ENCODE measurements around the gene HNRNPR.

GRCh38 chr1:23288201-23288600 lies 55.9 kb downstream of the HNRNPR start:
- TF ChIP-seq CTCF (IDR thresholded peaks at IDR 0.05), result no peak
- no peak for TF ChIP-seq POLR2AphosphoS5 (IDR thresholded peaks at IDR 0.05)
- TF ChIP-seq POLR2A (IDR thresholded peaks at IDR 0.05), result no peak

All from sigmoid colon (tissue), 4 donors.